Mesenchymal stem cell (in vitro differentiated cells and primary cell): Measurements from ENCODE around the gene VCPKMT.
"Not testable (repeated sequence)": the region's sequence is repeated elsewhere in the genome, so short reads cannot be mapped to it uniquely, and the experiment has no call there.

ENCODE experiments used
- DNase-seq: peaks from one replicate; pipeline ENCODE4 v3.0.0-alpha.2; 2013
- H2AFZ ChIP-seq: one replicate; pipeline ENCODE4 v1.6.1; 2013; ENCODE audit warnings: low read depth, mild to moderate bottlenecking, control low read depth, inconsistent platforms, low read length, moderate library complexity
- H2AK5ac ChIP-seq: 2 replicates; pipeline ENCODE4 v1.6.1; 2013; ENCODE audit warnings: low read length, moderate library complexity, mild to moderate bottlenecking, inconsistent platforms; ENCODE audit not compliant: severe bottlenecking
- H2BK120ac ChIP-seq: one replicate; pipeline ENCODE4 v1.6.1; 2013; ENCODE audit warnings: low read depth, mild to moderate bottlenecking, inconsistent platforms, low read length, moderate library complexity
- H2BK12ac ChIP-seq, 2 experiments: one replicate each; pipeline ENCODE4 v1.6.1; 2013; ENCODE audit warnings: inconsistent platforms in 2 of 2, low read length in 2 of 2, mild to moderate bottlenecking in 2 of 2, moderate library complexity in 2 of 2, control low read depth in 1 of 2
- H2BK15ac ChIP-seq: one replicate; pipeline ENCODE4 v1.6.1; 2013; ENCODE audit warnings: mild to moderate bottlenecking, low read depth, inconsistent platforms; ENCODE audit not compliant: poor library complexity, severe bottlenecking
- H2BK5ac ChIP-seq: 2 replicates; pipeline ENCODE4 v1.6.1; 2013; ENCODE audit warnings: low read depth, mild to moderate bottlenecking, low read length, control low read depth, inconsistent platforms; ENCODE audit not compliant: poor library complexity, severe bottlenecking
- H3K14ac ChIP-seq, 2 experiments: one replicate each; pipeline ENCODE4 v1.6.1; 2013; ENCODE audit warnings: inconsistent platforms in 2 of 2, low read length in 2 of 2, control low read depth in 1 of 2, mild to moderate bottlenecking in 1 of 2, moderate library complexity in 1 of 2
- H3K18ac ChIP-seq, 2 experiments: one replicate each; pipeline ENCODE4 v1.6.1; 2013; ENCODE audit warnings: inconsistent platforms in 2 of 2, low read length in 2 of 2, control low read depth in 1 of 2, low read depth in 1 of 2, mild to moderate bottlenecking in 1 of 2
- H3K23ac ChIP-seq, 2 experiments: one replicate each; pipeline ENCODE4 v1.6.1; 2013; ENCODE audit warnings: inconsistent platforms in 2 of 2, low read length in 2 of 2, mild to moderate bottlenecking in 2 of 2, moderate library complexity in 2 of 2, control low read depth in 1 of 2
- H3K27ac ChIP-seq: 2 replicates; pipeline ENCODE4 v1.5.1; 2013; ENCODE audit warnings: mild to moderate bottlenecking, moderate library complexity, low read length, control low read depth, inconsistent platforms; ENCODE audit not compliant: poor library complexity, severe bottlenecking
- H3K27me3 ChIP-seq, 2 experiments: 2 replicates each; pipeline versions ENCODE4 v1.6.1 to v1.7.0; 2013; ENCODE audit warnings: low read length in 2 of 2, mild to moderate bottlenecking in 2 of 2, moderate library complexity in 2 of 2, control low read depth in 1 of 2, inconsistent platforms in 1 of 2; ENCODE audit not compliant: control insufficient read depth in 1 of 2, insufficient read depth in 1 of 2
- H3K36me3 ChIP-seq, 2 experiments: 2 replicates each; pipeline versions ENCODE4 v1.6.1 to v1.7.0; 2013; ENCODE audit warnings: low read length in 2 of 2, control low read depth in 1 of 2, inconsistent platforms in 1 of 2, low read depth in 1 of 2, mild to moderate bottlenecking in 1 of 2; ENCODE audit not compliant: insufficient read depth in 2 of 2, control insufficient read depth in 1 of 2
- H3K4ac ChIP-seq, 2 experiments: one replicate each; pipeline ENCODE4 v1.6.1; 2013; ENCODE audit warnings: inconsistent platforms in 2 of 2, low read length in 2 of 2, mild to moderate bottlenecking in 2 of 2, moderate library complexity in 2 of 2, control low read depth in 1 of 2, low read depth in 1 of 2
- H3K4me1 ChIP-seq: 2 replicates; pipeline ENCODE4 v1.6.1; 2013; ENCODE audit warnings: low read depth, low read length, control low read depth; ENCODE audit not compliant: control insufficient read depth, insufficient read depth
- H3K4me2 ChIP-seq: 2 replicates; pipeline ENCODE4 v1.6.1; 2013; ENCODE audit warnings: low read length, mild to moderate bottlenecking, inconsistent platforms; ENCODE audit not compliant: poor library complexity, severe bottlenecking
- H3K4me3 ChIP-seq, 2 experiments: 2 replicates each; pipeline versions ENCODE4 v1.5.1 to v1.7.0; 2013; ENCODE audit warnings: low read length in 2 of 2, mild to moderate bottlenecking in 2 of 2, control low read depth in 1 of 2, low read depth in 1 of 2; ENCODE audit not compliant: insufficient read depth in 1 of 2
- H3K79me1 ChIP-seq: replicated peaks from 2 replicates; pipeline ENCODE4 v1.6.1; 2013; ENCODE audit warnings: mild to moderate bottlenecking, control low read depth, low read length, inconsistent platforms; ENCODE audit not compliant: poor library complexity, severe bottlenecking
- H3K9ac ChIP-seq: 2 replicates; pipeline ENCODE4 v1.7.0; 2013; ENCODE audit warnings: mild to moderate bottlenecking, low read length, moderate library complexity
- H3K9me3 ChIP-seq: 2 replicates; pipeline ENCODE4 v1.7.0; 2013; ENCODE audit warnings: mild to moderate bottlenecking, low read length; ENCODE audit not compliant: control insufficient read depth
- H4K8ac ChIP-seq: one replicate; pipeline ENCODE4 v1.6.1; 2013; ENCODE audit warnings: inconsistent platforms, mild to moderate bottlenecking, low read length, moderate library complexity
- H4K91ac ChIP-seq: one replicate; pipeline ENCODE4 v1.6.1; 2013; ENCODE audit warnings: mild to moderate bottlenecking, low read length, inconsistent platforms
- WGBS: methylation state at CpG from one replicate; pipeline ENCODE4 v1.1.7; 2013; ENCODE audit warnings: mixed read lengths; 5-methylcytosine and 5-hydroxymethylcytosine counted together

VCPKMT gene

GRCh38 chr14:50082784-50083466 is 33.4 kb downstream of the VCPKMT start:
- H2BK5ac ChIP-seq = no peak overlapping the region
- H3K4me3 ChIP-seq = no peak overlapping the region
- peak; percentile 10 for DNase-seq
- WGBS = 94% methylated on average over 10 of the region's 10 CpGs
- no peaks in the 10 kb centered on the region for H3K27me3 ChIP-seq
- H3K4ac ChIP-seq = no peak overlapping the region
- no peak overlapping the region for H2BK12ac ChIP-seq
- H3K23ac ChIP-seq = no peak overlapping the region
- H3K79me1 ChIP-seq = no peaks in the 10 kb centered on the region
- peak overlapping the region; percentile 72 for H3K9ac ChIP-seq
- no peak overlapping the region for H2AK5ac ChIP-seq
- no peak overlapping the region for H3K18ac ChIP-seq
- H2BK120ac ChIP-seq = no peak overlapping the region
- H2BK15ac ChIP-seq = no peak overlapping the region
- no peak overlapping the region for H3K27ac ChIP-seq
- no peak overlapping the region for H3K14ac ChIP-seq
- H3K36me3 ChIP-seq = no peaks in the 10 kb centered on the region
- no peak overlapping the region for H4K8ac ChIP-seq
- H3K4me1 ChIP-seq = peaks cover 4% of the 10 kb centered on the region
- no peaks in the 10 kb centered on the region for H3K9me3 ChIP-seq
- no peak overlapping the region for H3K4me2 ChIP-seq
- no peak overlapping the region for H4K91ac ChIP-seq
- no peak overlapping the region for H2AFZ ChIP-seq

GRCh38 chr14:50082308-50082742 is 34.0 kb downstream of the VCPKMT start:
- H3K4ac ChIP-seq = no peak overlapping the region
- no peak overlapping the region for H2BK12ac ChIP-seq
- H3K9ac ChIP-seq = peak overlapping the region; percentile 72
- 87% methylated on average over 8 of the region's 8 CpGs for WGBS
- no peaks in the 10 kb centered on the region for H3K79me1 ChIP-seq
- H4K91ac ChIP-seq = no peak overlapping the region
- peaks cover 4% of the 10 kb centered on the region for H3K4me1 ChIP-seq
- no peak overlapping the region for H2BK120ac ChIP-seq
- H3K4me2 ChIP-seq = no peak overlapping the region
- no peak overlapping the region for H2BK5ac ChIP-seq
- no peak overlapping the region for H2BK15ac ChIP-seq
- H2AFZ ChIP-seq = no peak overlapping the region
- H3K4me3 ChIP-seq = no peak overlapping the region
- H3K18ac ChIP-seq = no peak overlapping the region
- no peak overlapping the region for H2AK5ac ChIP-seq
- no peaks in the 10 kb centered on the region for H3K9me3 ChIP-seq
- no peak for DNase-seq
- no peak overlapping the region for H3K23ac ChIP-seq
- H3K27ac ChIP-seq = no peak overlapping the region
- H3K27me3 ChIP-seq = no peaks in the 10 kb centered on the region
- H3K14ac ChIP-seq = no peak overlapping the region
- H3K36me3 ChIP-seq = no peaks in the 10 kb centered on the region
- H4K8ac ChIP-seq = no peak overlapping the region

GRCh38 chr14:50079103-50079502 is 37.3 kb downstream of the VCPKMT start:
- not testable (repeated sequence) for H3K4me1 ChIP-seq, H3K4me3 ChIP-seq, H3K9ac ChIP-seq, H4K91ac ChIP-seq, DNase-seq, H3K4me2 ChIP-seq, H3K79me1 ChIP-seq, H3K9me3 ChIP-seq, H3K4ac ChIP-seq, H2BK120ac ChIP-seq, H2BK5ac ChIP-seq, H3K27ac ChIP-seq, H3K14ac ChIP-seq, H3K36me3 ChIP-seq, H2AFZ ChIP-seq, H2BK12ac ChIP-seq, H3K27me3 ChIP-seq, H2AK5ac ChIP-seq, H2BK15ac ChIP-seq, H3K18ac ChIP-seq, H4K8ac ChIP-seq, H3K23ac ChIP-seq
- 100% methylated on average over 1 of the region's 1 CpG for WGBS

- H2BK5ac ChIP-seq, H4K8ac ChIP-seq, H2AFZ ChIP-seq, H3K4ac ChIP-seq, H3K79me1 ChIP-seq, H3K27ac ChIP-seq, H3K4me1 ChIP-seq, H2BK15ac ChIP-seq, H3K23ac ChIP-seq, H3K4me3 ChIP-seq, H3K18ac ChIP-seq, H3K9me3 ChIP-seq, H3K9ac ChIP-seq, H3K4me2 ChIP-seq, H2AK5ac ChIP-seq, H3K36me3 ChIP-seq, H2BK12ac ChIP-seq, H2BK120ac ChIP-seq, H4K91ac ChIP-seq, DNase-seq, H3K14ac ChIP-seq, H3K27me3 ChIP-seq: not testable (repeated sequence)
- WGBS = 96% methylated on average over 13 of the region's 32 CpGs
These were observed 42.7 kb downstream of the VCPKMT start for GRCh38 chr14:50073663-50074062.
